Mesothelial cell of epicardium (in vitro differentiated cells): Measurements from ENCODE around the gene OR51B4. TPM values are rescaled to one million over a fixed set of nuclear protein-coding genes. Genes with fewer than 3 reads are reported as not detected.

Experiments used
- DNase-seq, 2 experiments: peaks; one replicate each; pipeline ENCODE4 v3.0.0; 2021; ENCODE audit warnings: low spot score in 2 of 2; ENCODE audit not compliant: unreplicated experiment in 2 of 2
- H3K27ac Mint-ChIP-seq: 2 replicates; pipeline ENCODE4 v1.8.0; 2021; ENCODE audit warnings: mixed read lengths
- H3K27me3 Mint-ChIP-seq: 2 replicates; pipeline ENCODE4 v1.8.0; 2021; ENCODE audit warnings: low read depth, mixed read lengths
- H3K36me3 Mint-ChIP-seq: 2 replicates; pipeline ENCODE4 v1.8.0; 2021; ENCODE audit warnings: mixed read lengths
- H3K4me1 Mint-ChIP-seq: 2 replicates; pipeline ENCODE4 v1.8.0; 2021; ENCODE audit warnings: mixed read lengths
- H3K4me3 Mint-ChIP-seq: 2 replicates; pipeline ENCODE4 v1.8.0; 2021; ENCODE audit warnings: mild to moderate bottlenecking, moderate library complexity, mixed read lengths
- H3K9me3 Mint-ChIP-seq: 2 replicates; pipeline ENCODE4 v1.8.0; 2021; ENCODE audit warnings: mixed read lengths
- CTCF ChIP-seq: fragments of 200-600 bp; sonication (generic); IDR thresholded peaks from one replicate; pipeline ENCODE4 v1.5.0; 2021; ENCODE audit warnings: antibody characterized with exemption; ENCODE audit not compliant: unreplicated experiment
- total RNA-seq: library from RNA; stranded (reverse); gene quantifications from 3 replicates; pipeline ENCODE4 v1.2.1, GENCODE V29; 2021

The OR51B4 gene
- total RNA-seq, 1 donor from 2014 or later = 0.65 TPM

- H3K9me3 Mint-ChIP-seq = no peaks in the 10 kb centered on the region
- no peak overlapping the region for H3K4me3 Mint-ChIP-seq
- H3K4me1 Mint-ChIP-seq = no peaks in the 10 kb centered on the region
- H3K27ac Mint-ChIP-seq = no peak overlapping the region
- H3K27me3 Mint-ChIP-seq = peaks cover 15% of the 10 kb centered on the region
- no peak for DNase-seq
- TF ChIP-seq CTCF = no peak
- H3K36me3 Mint-ChIP-seq = no peaks in the 10 kb centered on the region
These were observed 48.9 kb downstream of the OR51B4 start for GRCh38 chr11:5252919-5253265.

GRCh38 chr11:5252192-5252918 lies 49.4 kb downstream of the OR51B4 start:
- TF ChIP-seq CTCF = no peak
- Mint-ChIP-seq H3K36me3 (no peaks in the 10 kb centered on the region), H3K27ac (no peak overlapping the region), H3K4me3 (no peak overlapping the region), H3K9me3 (no peaks in the 10 kb centered on the region), H3K27me3 (peaks cover 16% of the 10 kb centered on the region), H3K4me1 (peaks cover 3% of the 10 kb centered on the region)
- no peak for DNase-seq

- no peak for DNase-seq
- no peak overlapping the region for H3K4me3 Mint-ChIP-seq
- H3K4me1 Mint-ChIP-seq = peaks cover 8% of the 10 kb centered on the region
- no peaks in the 10 kb centered on the region for H3K36me3 Mint-ChIP-seq
- no peak for TF ChIP-seq CTCF
- H3K27ac Mint-ChIP-seq = no peak overlapping the region
- H3K9me3 Mint-ChIP-seq = no peaks in the 10 kb centered on the region
- peaks cover 16% of the 10 kb centered on the region for H3K27me3 Mint-ChIP-seq
These were observed 50.0 kb downstream of the OR51B4 start for GRCh38 chr11:5251746-5252145.

Other genes starting within 250 kb of the OR51B4 start
- not detected in 3 replicates for gene OR52E2, start 242.3 kb downstream of the OR51B4 start, total RNA-seq
- not detected in 3 replicates for gene OR52E1, start 232.4 kb downstream of the OR51B4 start, total RNA-seq
- gene OR52A5, start 163.6 kb downstream of the OR51B4 start, total RNA-seq = not detected in 3 replicates
- gene OR52A1, start 147.2 kb downstream of the OR51B4 start, total RNA-seq = 0.02 TPM in 2 of 3 replicates, not detected in the other
- not detected in 3 replicates for gene OR51V1, start 101.3 kb downstream of the OR51B4 start, total RNA-seq
- not detected in 3 replicates for gene HBB, start 74.9 kb downstream of the OR51B4 start, total RNA-seq
- gene HBD, start 67.5 kb downstream of the OR51B4 start, total RNA-seq = 1.9 to 3.0 TPM (median 2.6 TPM) in 3 replicates
- gene HBG1, start 52.1 kb downstream of the OR51B4 start, total RNA-seq = not detected in 3 replicates
- 0.38 to 0.54 TPM in 2 of 3 replicates, not detected in the other for gene HBG2, start 47.2 kb downstream of the OR51B4 start, total RNA-seq
- gene HBE1, start 32.0 kb downstream of the OR51B4 start, total RNA-seq = 0.29 to 0.41 TPM (median 0.34 TPM) in 3 replicates
- gene OR51B2, start 22.4 kb upstream of the OR51B4 start, total RNA-seq = 0.41 to 0.56 TPM in 2 of 3 replicates, not detected in the other
- 0.89 to 1.2 TPM (median 1.1 TPM) in 3 replicates for gene OR51B5, start 41.6 kb upstream of the OR51B4 start, total RNA-seq
- not detected in 3 replicates for gene OR51B6, start 49.6 kb upstream of the OR51B4 start, total RNA-seq
- not detected in 3 replicates for gene OR51M1, start 81.9 kb upstream of the OR51B4 start, total RNA-seq
- not detected in 3 replicates for gene OR51Q1, start 120.2 kb upstream of the OR51B4 start, total RNA-seq
- gene OR51I1, start 139.6 kb upstream of the OR51B4 start, total RNA-seq = 0.50 to 0.93 TPM (median 0.63 TPM) in 3 replicates
- gene OR51I2, start 147.4 kb upstream of the OR51B4 start, total RNA-seq = not detected in 3 replicates
- not detected in 3 replicates for gene OR52D1, start 186.7 kb upstream of the OR51B4 start, total RNA-seq
- gene UBQLN3, start 208.0 kb upstream of the OR51B4 start, total RNA-seq = 0.63 to 1.2 TPM (median 0.71 TPM) in 3 replicates
- 1.9 to 2.1 TPM (median 2.0 TPM) in 3 replicates for gene UBQLNL, start 214.8 kb upstream of the OR51B4 start, total RNA-seq
- gene OR52H1, start 246.6 kb upstream of the OR51B4 start, total RNA-seq = 0.73 to 1.6 TPM (median 1.3 TPM) in 3 replicates